ENCODE results near the gene DNAH2. TPM values are rescaled to one million over a fixed set of nuclear protein-coding genes. Genes with fewer than 3 reads are reported as not detected.

DNAH2 gene
- total and polyA plus RNA-seq, 2 of the 13 experiments (the other 11 are each of a cell fraction or from before 2014, with no cell fraction given) = not detected

GRCh38 chr17:7844292-7845154, 127.0 kb downstream of the DNAH2 start (continued):
- TF ChIP-seq CEBPZ (IDR thresholded peaks at IDR 0.05; ENCODE audit: low read length) (no peak), EEA1 (CRISPR knock-in tag; IDR thresholded peaks at IDR 0.05; ENCODE audit: borderline replicate concordance) (no peak), HHEX (CRISPR knock-in tag; IDR thresholded peaks at IDR 0.05) (no peak), ARID3A (IDR thresholded peaks at IDR 0.05; ENCODE audit: low read depth, low read length) (no peak), DBP (CRISPR knock-in tag; IDR thresholded peaks at IDR 0.05; ENCODE audit: not compliant biosample characterization) (no peak), CHD4 (IDR thresholded peaks at IDR 0.05; ENCODE audit: borderline replicate concordance, low read length) (no peak), NCOA2 (CRISPR knock-in tag; IDR thresholded peaks at IDR 0.05) (no peak), CBX1 (IDR thresholded peaks at IDR 0.05; ENCODE audit: low read depth) (no peak), ZNF629 (CRISPR knock-in tag; conservative IDR thresholded peaks at IDR 0.05) (no peak), NFKBIZ (CRISPR knock-in tag; IDR thresholded peaks at IDR 0.05) (no peak), ZNF569 (CRISPR knock-in tag; IDR thresholded peaks at IDR 0.05; ENCODE audit: borderline replicate concordance) (no peak), ZNF468 (CRISPR knock-in tag; IDR thresholded peaks at IDR 0.05) (no peak), BCL6 (CRISPR knock-in tag; IDR thresholded peaks at IDR 0.05) (no peak), ZNF333 (CRISPR knock-in tag; IDR thresholded peaks at IDR 0.05; ENCODE audit: borderline replicate concordance) (no peak), SRF (IDR thresholded peaks at IDR 0.05; ENCODE audit: low read depth, low read length) (no peak), ZSCAN12 (CRISPR knock-in tag; IDR thresholded peaks at IDR 0.05) (no peak), REXO4 (CRISPR knock-in tag; IDR thresholded peaks at IDR 0.05; ENCODE audit: borderline replicate concordance) (no peak), ZNF276 (CRISPR knock-in tag; IDR thresholded peaks at IDR 0.05; ENCODE audit: low read depth) (no peak), HMGXB4 (CRISPR knock-in tag; IDR thresholded peaks at IDR 0.05; ENCODE audit: borderline replicate concordance in 1 of 2, low read depth in 1 of 2) (0 out of 4 replicates have a peak, but pooled peaks of 1 of the 2 experiments have one; percentile 26)
